ENCODE data around the gene RAD51B.

The RAD51B gene

GRCh38 chr14:67949771-67950170, 130.2 kb downstream of the RAD51B start:
- peaks cover 13% of the 10 kb centered on the region for H3K36me3 Mint-ChIP-seq (ENCODE audit: low read depth)
- peaks cover 10% of the 10 kb centered on the region for H3K4me1 Mint-ChIP-seq
- peaks cover 17% of the 10 kb centered on the region for H3K9me3 Mint-ChIP-seq
- no peak overlapping the region for H3K4me3 Mint-ChIP-seq
- TF ChIP-seq CTCF (IDR thresholded peaks at IDR 0.05; ENCODE audit: unreplicated experiment in 3 of 3), result no peak
- peak overlapping the region in 2 of 3 experiments; percentile 36 to 65 for H3K27ac Mint-ChIP-seq
- no peaks in the 10 kb centered on the region for H3K27me3 Mint-ChIP-seq (ENCODE audit: low read depth)

GRCh38 chr14:67950386-67950785, 130.8 kb downstream of the RAD51B start:
- peaks cover 17% of the 10 kb centered on the region for H3K9me3 Mint-ChIP-seq
- H3K27me3 Mint-ChIP-seq (ENCODE audit: low read depth), result no peaks in the 10 kb centered on the region
- peak overlapping the region in 2 of 3 experiments; percentile 21 to 32 for H3K27ac Mint-ChIP-seq
- no peak overlapping the region for H3K4me3 Mint-ChIP-seq
- peaks cover 13% of the 10 kb centered on the region for H3K36me3 Mint-ChIP-seq (ENCODE audit: low read depth)
- TF ChIP-seq CTCF (IDR thresholded peaks at IDR 0.05; ENCODE audit: unreplicated experiment in 3 of 3), result no peak
- H3K4me1 Mint-ChIP-seq, result peaks cover 7% of the 10 kb centered on the region

- no peak overlapping the region for H3K27ac Mint-ChIP-seq
- no peak for TF ChIP-seq CTCF (IDR thresholded peaks at IDR 0.05; ENCODE audit: unreplicated experiment in 3 of 3)
- H3K4me3 Mint-ChIP-seq, result no peak overlapping the region
- H3K36me3 Mint-ChIP-seq (ENCODE audit: low read depth), result peaks cover 13% of the 10 kb centered on the region
- no peaks in the 10 kb centered on the region for H3K27me3 Mint-ChIP-seq (ENCODE audit: low read depth)
- peaks cover 17% of the 10 kb centered on the region for H3K9me3 Mint-ChIP-seq
- H3K4me1 Mint-ChIP-seq, result peaks cover 7% of the 10 kb centered on the region
Observed at GRCh38 chr14:67951529-67952135, 132.1 kb downstream of the RAD51B start.

GRCh38 chr14:67952381-67952780, 132.8 kb downstream of the RAD51B start:
- peaks cover 13% of the 10 kb centered on the region for H3K36me3 Mint-ChIP-seq (ENCODE audit: low read depth)
- no peak overlapping the region for H3K27ac Mint-ChIP-seq
- peaks cover 17% of the 10 kb centered on the region for H3K9me3 Mint-ChIP-seq
- H3K4me3 Mint-ChIP-seq, result no peak overlapping the region
- no peaks in the 10 kb centered on the region for H3K27me3 Mint-ChIP-seq (ENCODE audit: low read depth)
- peaks cover 6% of the 10 kb centered on the region for H3K4me1 Mint-ChIP-seq
- TF ChIP-seq CTCF (IDR thresholded peaks at IDR 0.05; ENCODE audit: unreplicated experiment in 3 of 3), result no peak

- Mint-ChIP-seq H3K27me3 (ENCODE audit: low read depth) (no peaks in the 10 kb centered on the region), H3K9me3 (peaks cover 17% of the 10 kb centered on the region), H3K36me3 (ENCODE audit: low read depth) (peaks cover 13% of the 10 kb centered on the region), H3K27ac (no peak overlapping the region), H3K4me3 (no peak overlapping the region), H3K4me1 (peaks cover 2% of the 10 kb centered on the region)
- no peak for TF ChIP-seq CTCF (IDR thresholded peaks at IDR 0.05; ENCODE audit: unreplicated experiment in 3 of 3)
Observed at GRCh38 chr14:67952786-67953185, 133.2 kb downstream of the RAD51B start.

GRCh38 chr14:67955261-67955660, 135.7 kb downstream of the RAD51B start:
- no peaks in the 10 kb centered on the region for H3K27me3 Mint-ChIP-seq (ENCODE audit: low read depth)
- H3K36me3 Mint-ChIP-seq (ENCODE audit: low read depth), result peaks cover 5% of the 10 kb centered on the region
- TF ChIP-seq CTCF (IDR thresholded peaks at IDR 0.05; ENCODE audit: unreplicated experiment in 3 of 3), result no peak
- H3K4me3 Mint-ChIP-seq, result no peak overlapping the region
- peaks cover 9% of the 10 kb centered on the region for H3K9me3 Mint-ChIP-seq
- H3K27ac Mint-ChIP-seq, result no peak overlapping the region
- no peaks in the 10 kb centered on the region for H3K4me1 Mint-ChIP-seq

Measured in nephron (organoid).